ENCODE results near the gene LRRC27.

Gene LRRC27

DNA sequence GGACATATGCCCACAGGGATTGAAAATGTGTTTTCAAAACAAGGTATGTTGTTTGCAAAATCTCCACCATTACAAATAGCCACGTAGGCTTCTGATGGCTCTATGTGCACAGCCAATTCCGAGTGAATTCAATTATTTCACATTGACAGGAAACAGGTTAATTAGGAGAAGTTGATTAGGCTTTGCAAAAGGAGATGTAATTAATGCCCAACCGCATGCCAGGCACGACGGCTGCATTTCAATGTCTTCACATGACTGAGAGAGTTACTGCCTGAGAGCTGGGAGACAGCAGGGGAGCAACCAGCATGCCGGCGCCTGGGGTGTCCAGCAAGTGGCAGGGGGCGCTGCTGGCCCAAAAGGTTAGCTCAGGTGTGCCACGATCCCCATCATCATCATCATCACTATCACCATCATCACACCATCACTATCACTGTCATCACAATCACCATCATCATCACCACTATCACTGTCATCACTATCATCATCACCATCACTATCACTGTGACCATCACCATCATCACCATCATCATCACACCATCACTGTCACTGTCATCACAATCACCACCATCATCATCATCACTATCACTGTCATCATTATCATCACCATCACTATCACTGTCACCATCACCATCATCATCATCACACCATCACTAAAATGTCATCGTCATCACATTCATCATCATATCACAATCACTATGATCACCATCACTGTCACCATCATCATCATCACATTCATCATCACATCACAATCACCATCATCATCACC lies 95.2 kb downstream of the LRRC27 start:
- no peak for DNase-seq (ENCODE audit: low read depth)

DNA sequence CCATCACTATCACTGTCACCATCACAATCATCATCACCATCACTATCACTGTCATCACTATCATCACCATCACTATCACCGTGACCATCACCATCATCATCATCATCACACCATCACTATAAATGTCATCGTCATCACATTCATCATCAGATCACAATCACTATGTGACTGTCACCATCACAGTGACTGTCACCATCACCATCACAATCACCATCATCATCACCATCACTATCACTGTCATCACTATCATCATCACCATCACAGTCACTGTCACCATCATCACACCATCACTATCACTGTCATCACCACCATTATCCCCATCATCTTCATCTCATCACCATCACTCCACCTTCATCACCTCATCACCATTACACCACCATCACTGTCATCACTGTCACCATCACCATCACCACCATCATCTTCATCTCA lies 96.0 kb downstream of the LRRC27 start:
- DNase-seq (ENCODE audit: low read depth): no peak

DNA sequence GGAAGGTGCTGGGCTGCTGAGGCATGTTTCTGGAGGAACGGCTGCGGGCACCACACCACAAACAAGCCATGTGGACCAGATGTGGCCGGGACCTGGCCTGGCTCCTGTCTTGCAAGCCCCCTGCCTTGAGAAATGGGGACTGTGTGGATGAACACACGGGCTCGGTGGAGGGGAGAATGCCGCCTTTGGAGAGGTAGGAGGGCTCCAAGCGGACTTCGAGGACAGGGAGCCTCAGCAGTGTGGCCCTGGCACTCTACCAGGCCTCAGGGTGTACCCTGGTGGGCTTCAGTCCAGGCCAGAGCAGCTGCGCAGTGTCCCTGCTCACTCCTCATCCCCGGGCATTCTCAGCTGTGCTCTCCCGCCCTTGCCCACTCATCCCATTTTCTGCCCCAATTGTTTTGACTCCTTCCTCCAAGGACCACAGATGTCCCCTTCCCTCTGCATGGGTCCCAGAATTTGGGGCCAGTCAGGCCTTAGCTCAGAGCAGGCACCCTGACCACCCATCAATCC lies 96.5 kb downstream of the LRRC27 start:
- DNase-seq (ENCODE audit: low read depth): no peak

Measured in CMK (cell line).